LHCN-M2 (cell line): ENCODE measurements around the gene TMEM121B. TPM values are rescaled to one million over a fixed set of nuclear protein-coding genes. Genes with fewer than 3 reads are reported as not detected.

Source experiments
- DNase-seq: peaks from one replicate; pipeline ENCODE4 v3.0.0-alpha.2; 2012; ENCODE audit warnings: low read depth
- total RNA-seq: library from RNA; depleted of rRNA; stranded (reverse); fragments of >200 nt; gene quantifications from 2 replicates; pipeline ENCODE4 v1.2.3, GENCODE V29; 2014

The TMEM121B gene
- total RNA-seq, 1 experiment from 2014 or later = 0.29 TPM

- no peak for DNase-seq
Measured at GRCh38 chr22:17138513-17138912, 17.4 kb upstream of the TMEM121B start.

- no peak for DNase-seq
Measured at GRCh38 chr22:17137861-17138425, 16.8 kb upstream of the TMEM121B start.

GRCh38 chr22:17137170-17137569, 16.0 kb upstream of the TMEM121B start:
- DNase-seq = no peak

GRCh38 chr22:17135153-17135760, 14.1 kb upstream of the TMEM121B start:
- DNase-seq = no peak

GRCh38 chr22:17133137-17133536, 12.0 kb upstream of the TMEM121B start:
- DNase-seq = no peak

- DNase-seq = no peak
Measured at GRCh38 chr22:17132112-17132511, 11.0 kb upstream of the TMEM121B start.

- DNase-seq = no peak
Measured at GRCh38 chr22:17131686-17132085, 10.5 kb upstream of the TMEM121B start.

GRCh38 chr22:17130199-17130598, 9.0 kb upstream of the TMEM121B start:
- DNase-seq = peak; percentile 59

GRCh38 chr22:17120711-17121232, 388 bp downstream of the TMEM121B start:
- no peak for DNase-seq

- DNase-seq = peak; percentile 17
Measured at GRCh38 chr22:17120281-17120680, 879 bp downstream of the TMEM121B start.

- DNase-seq = peak; percentile 19
Measured at GRCh38 chr22:17119481-17120202, 1.5 kb downstream of the TMEM121B start.

- no peak for DNase-seq
Measured at GRCh38 chr22:17118342-17118741, 2.8 kb downstream of the TMEM121B start.

GRCh38 chr22:17117890-17118289, 3.3 kb downstream of the TMEM121B start:
- no peak for DNase-seq

GRCh38 chr22:17117400-17117799, 3.8 kb downstream of the TMEM121B start:
- no peak for DNase-seq

- no peak for DNase-seq
Measured at GRCh38 chr22:17116572-17117330, 4.4 kb downstream of the TMEM121B start.

GRCh38 chr22:17115945-17116565, 5.1 kb downstream of the TMEM121B start:
- no peak for DNase-seq

- DNase-seq = no peak
Measured at GRCh38 chr22:17115236-17115635, 5.9 kb downstream of the TMEM121B start.

- no peak for DNase-seq
Measured at GRCh38 chr22:17114898-17115235, 6.3 kb downstream of the TMEM121B start.

- DNase-seq = no peak
Measured at GRCh38 chr22:17114173-17114897, 6.8 kb downstream of the TMEM121B start.

- DNase-seq = no peak
Measured at GRCh38 chr22:17113600-17113999, 7.6 kb downstream of the TMEM121B start.

- no peak for DNase-seq
Measured at GRCh38 chr22:17112491-17113042, 8.6 kb downstream of the TMEM121B start.
